Ishikawa (cell line): Measurements from ENCODE around the gene POLR2L.
A peak's percentile ranks its signal among the peaks of the same experiment; 100 is the strongest.

ENCODE experiments used
- CEBPB ChIP-seq: IDR thresholded peaks from 2 replicates; pipeline ENCODE4 v1.6.1; 2012
- CREB1 ChIP-seq: IDR thresholded peaks from 2 replicates; pipeline ENCODE4 v1.6.1; 2012; ENCODE audit warnings: low read depth
- EGR1 ChIP-seq: IDR thresholded peaks from 2 replicates; pipeline ENCODE4 v1.6.1; 2012
- EP300 ChIP-seq: IDR thresholded peaks from 2 replicates; pipeline ENCODE4 v1.6.1; 2012; ENCODE audit warnings: borderline replicate concordance
- FOXM1 ChIP-seq: IDR thresholded peaks from 2 replicates; pipeline ENCODE4 v1.6.1; 2012; ENCODE audit warnings: low read depth, borderline replicate concordance
- NFIC ChIP-seq: IDR thresholded peaks from 2 replicates; pipeline ENCODE4 v1.6.1; 2012
- RAD21 ChIP-seq: IDR thresholded peaks from 2 replicates; pipeline ENCODE4 v1.6.1; 2012; ENCODE audit warnings: low read depth
- TAF1 ChIP-seq: IDR thresholded peaks from 2 replicates; pipeline ENCODE4 v1.6.1; 2012; ENCODE audit warnings: low read depth, mild to moderate bottlenecking
- TCF12 ChIP-seq: IDR thresholded peaks from 2 replicates; pipeline ENCODE4 v1.6.1; 2012; ENCODE audit warnings: low read depth
- TEAD4 ChIP-seq: IDR thresholded peaks from 2 replicates; pipeline ENCODE4 v1.6.1; 2012
- YY1 ChIP-seq: IDR thresholded peaks from 2 replicates; pipeline ENCODE4 v1.6.1; 2012; ENCODE audit warnings: low read depth
- ZBTB7A ChIP-seq: IDR thresholded peaks from 2 replicates; pipeline ENCODE4 v1.6.1; 2012; ENCODE audit warnings: low read depth
- TF ChIP-seq, protein P1 (sequence below): IDR thresholded peaks from 2 replicates; pipeline ENCODE4 v1.6.1; 2012
- TF ChIP-seq, protein P2 (sequence below): IDR thresholded peaks from 2 replicates; pipeline ENCODE4 v1.6.1; 2012
- TF ChIP-seq, protein P3 (sequence below): IDR thresholded peaks from 2 replicates; pipeline ENCODE4 v1.6.1; 2012; ENCODE audit warnings: low read depth, mild to moderate bottlenecking

The POLR2L gene

DNA sequence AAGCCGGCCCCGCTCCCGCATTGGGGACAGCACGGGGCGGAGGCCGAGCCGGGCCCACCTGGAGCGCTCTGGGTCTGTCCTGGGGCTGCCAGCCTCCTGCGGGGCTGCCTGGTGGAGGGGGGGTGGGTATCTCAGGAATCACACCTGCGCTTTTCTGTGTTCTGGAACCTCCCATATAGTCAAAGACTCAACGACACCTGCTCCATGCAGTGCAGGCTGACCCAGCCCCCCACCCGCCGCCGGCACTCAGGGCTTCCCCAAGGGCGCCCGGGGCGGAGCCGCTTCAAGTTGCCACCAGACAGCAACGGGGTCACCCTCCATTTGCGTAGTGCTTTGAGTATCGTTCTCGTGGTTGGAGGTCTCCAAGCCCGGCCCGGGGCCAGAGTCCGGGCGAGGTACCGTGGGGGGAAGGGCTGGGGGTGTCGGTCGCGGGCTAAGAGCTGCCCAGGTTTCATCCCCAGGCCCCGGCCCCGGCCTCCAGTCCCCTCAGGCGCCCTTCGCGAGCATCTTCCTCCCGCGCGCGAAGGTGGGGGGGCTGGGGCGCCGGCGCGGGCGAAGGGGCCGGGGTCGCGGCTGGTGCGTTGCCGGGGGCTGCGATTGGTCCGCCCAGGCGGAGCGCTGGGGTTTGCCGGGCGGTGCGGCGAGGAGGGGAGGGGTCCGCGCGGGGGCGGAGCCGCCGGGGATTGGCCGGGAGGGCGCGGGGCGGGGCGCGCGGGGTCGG lies 6.9 kb upstream of the POLR2L start:
- TF ChIP-seq YY1 (no peak), ZBTB7A (peak; percentile 77), TAF1 (no peak)

DNA sequence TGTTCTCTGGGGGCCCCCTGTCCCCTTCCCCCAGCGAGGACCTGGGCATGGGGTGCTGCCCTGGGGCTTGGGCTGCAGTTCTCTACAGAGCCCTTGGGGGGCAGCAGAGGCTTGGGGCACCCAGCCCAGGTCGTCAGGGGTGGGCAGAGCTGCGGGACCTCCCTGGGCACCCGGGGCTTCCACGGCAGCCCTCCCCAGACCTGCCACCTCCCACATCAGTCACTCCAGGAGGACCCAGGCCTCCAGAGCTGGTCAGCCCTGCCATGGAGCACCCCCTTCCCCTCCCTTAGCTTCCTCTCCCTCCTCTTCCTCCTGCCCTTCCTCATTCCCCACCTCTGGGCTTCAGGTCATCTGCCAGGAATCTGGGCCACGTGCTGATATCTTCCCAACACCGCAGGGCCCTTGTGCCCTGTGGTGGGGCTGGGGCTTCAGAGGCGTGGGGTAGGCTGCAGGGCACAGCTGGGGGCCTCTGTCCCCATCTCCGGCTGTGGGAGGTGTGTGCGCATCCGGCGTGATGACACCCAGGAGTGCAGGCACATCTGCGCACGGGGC lies 6.1 kb upstream of the POLR2L start:
- TF ChIP-seq, protein P1, sequence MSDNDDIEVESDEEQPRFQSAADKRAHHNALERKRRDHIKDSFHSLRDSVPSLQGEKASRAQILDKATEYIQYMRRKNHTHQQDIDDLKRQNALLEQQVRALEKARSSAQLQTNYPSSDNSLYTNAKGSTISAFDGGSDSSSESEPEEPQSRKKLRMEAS: 0 out of 2 replicates have a peak, but pooled peaks have one; percentile 28
- TF ChIP-seq NFIC (no peak), EP300 (no peak), ZBTB7A (no peak), YY1 (no peak), FOXM1 (no peak), RAD21 (peak; percentile 86), CREB1 (no peak), CEBPB (no peak)
- TF ChIP-seq, protein P2, sequence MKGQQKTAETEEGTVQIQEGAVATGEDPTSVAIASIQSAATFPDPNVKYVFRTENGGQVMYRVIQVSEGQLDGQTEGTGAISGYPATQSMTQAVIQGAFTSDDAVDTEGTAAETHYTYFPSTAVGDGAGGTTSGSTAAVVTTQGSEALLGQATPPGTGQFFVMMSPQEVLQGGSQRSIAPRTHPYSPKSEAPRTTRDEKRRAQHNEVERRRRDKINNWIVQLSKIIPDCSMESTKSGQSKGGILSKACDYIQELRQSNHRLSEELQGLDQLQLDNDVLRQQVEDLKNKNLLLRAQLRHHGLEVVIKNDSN: peak; percentile 54; the same call in 1 of the 2 replicates
- TF ChIP-seq, protein P3, sequence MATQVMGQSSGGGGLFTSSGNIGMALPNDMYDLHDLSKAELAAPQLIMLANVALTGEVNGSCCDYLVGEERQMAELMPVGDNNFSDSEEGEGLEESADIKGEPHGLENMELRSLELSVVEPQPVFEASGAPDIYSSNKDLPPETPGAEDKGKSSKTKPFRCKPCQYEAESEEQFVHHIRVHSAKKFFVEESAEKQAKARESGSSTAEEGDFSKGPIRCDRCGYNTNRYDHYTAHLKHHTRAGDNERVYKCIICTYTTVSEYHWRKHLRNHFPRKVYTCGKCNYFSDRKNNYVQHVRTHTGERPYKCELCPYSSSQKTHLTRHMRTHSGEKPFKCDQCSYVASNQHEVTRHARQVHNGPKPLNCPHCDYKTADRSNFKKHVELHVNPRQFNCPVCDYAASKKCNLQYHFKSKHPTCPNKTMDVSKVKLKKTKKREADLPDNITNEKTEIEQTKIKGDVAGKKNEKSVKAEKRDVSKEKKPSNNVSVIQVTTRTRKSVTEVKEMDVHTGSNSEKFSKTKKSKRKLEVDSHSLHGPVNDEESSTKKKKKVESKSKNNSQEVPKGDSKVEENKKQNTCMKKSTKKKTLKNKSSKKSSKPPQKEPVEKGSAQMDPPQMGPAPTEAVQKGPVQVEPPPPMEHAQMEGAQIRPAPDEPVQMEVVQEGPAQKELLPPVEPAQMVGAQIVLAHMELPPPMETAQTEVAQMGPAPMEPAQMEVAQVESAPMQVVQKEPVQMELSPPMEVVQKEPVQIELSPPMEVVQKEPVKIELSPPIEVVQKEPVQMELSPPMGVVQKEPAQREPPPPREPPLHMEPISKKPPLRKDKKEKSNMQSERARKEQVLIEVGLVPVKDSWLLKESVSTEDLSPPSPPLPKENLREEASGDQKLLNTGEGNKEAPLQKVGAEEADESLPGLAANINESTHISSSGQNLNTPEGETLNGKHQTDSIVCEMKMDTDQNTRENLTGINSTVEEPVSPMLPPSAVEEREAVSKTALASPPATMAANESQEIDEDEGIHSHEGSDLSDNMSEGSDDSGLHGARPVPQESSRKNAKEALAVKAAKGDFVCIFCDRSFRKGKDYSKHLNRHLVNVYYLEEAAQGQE: no peak

DNA sequence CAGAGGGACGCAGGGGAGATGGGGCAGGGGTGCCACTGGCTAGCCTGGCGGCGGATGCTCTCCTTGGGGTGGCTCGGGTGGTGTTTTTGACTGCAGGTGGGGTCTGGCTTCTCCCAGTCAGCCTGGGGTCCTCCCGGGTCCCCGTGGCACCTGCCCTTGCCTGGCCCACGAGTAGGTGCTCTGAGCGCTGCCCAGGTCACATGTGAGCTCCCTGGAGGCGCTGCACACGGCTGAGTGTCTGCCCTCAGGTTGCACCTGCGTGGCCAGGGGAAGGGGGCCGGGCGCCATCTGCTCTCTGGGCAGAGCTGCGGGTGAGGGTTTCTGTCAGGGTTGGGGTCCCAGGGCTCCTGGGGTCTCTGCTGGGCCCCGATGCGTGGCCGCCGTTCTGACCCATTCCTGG lies 5.5 kb upstream of the POLR2L start:
- TF ChIP-seq NFIC (no peak), CEBPB (no peak), TCF12 (no peak), ZBTB7A (no peak), TEAD4 (no peak), YY1 (no peak), RAD21 (no peak), EGR1 (no peak), CREB1 (no peak), FOXM1 (no peak)
- TF ChIP-seq, protein P1: no peak
- TF ChIP-seq, protein P2: no peak

DNA sequence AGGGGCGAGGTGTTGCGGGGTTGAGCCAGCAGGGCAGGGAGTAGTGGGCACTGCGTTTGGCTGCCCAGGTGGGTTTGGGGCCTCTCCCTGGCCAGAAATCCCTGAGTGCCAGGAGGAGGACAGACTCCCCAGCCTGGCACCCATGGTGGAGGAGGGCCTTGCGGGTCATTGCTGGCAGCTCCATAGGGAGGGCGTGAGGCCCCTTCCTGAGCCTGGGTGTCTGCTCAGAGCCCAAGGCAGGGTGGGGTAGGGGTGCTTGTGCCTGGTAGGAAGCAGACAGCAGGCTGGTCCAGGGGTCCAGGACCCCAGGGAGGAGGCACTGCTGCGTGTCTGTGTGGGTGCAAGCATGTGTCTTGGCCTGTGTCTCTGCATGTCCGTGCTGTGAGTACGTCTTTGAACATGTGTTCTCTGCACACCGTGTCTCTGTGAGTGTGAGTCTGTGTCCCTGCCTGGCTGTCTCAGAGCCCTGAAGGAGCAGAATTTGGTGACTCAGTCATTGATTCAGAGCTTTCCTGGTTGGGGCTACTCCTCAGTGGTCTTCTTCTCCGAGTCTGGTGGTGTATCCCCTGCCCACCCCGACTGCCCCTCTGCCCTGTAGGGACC lies 4.3 kb upstream of the POLR2L start:
- TF ChIP-seq, protein P3: no peak
- TF ChIP-seq CREB1: no peak
- TF ChIP-seq EGR1: no peak
- no peak for TF ChIP-seq FOXM1
- TF ChIP-seq, protein P1: no peak
- TF ChIP-seq YY1: no peak
- no peak for TF ChIP-seq EP300

DNA sequence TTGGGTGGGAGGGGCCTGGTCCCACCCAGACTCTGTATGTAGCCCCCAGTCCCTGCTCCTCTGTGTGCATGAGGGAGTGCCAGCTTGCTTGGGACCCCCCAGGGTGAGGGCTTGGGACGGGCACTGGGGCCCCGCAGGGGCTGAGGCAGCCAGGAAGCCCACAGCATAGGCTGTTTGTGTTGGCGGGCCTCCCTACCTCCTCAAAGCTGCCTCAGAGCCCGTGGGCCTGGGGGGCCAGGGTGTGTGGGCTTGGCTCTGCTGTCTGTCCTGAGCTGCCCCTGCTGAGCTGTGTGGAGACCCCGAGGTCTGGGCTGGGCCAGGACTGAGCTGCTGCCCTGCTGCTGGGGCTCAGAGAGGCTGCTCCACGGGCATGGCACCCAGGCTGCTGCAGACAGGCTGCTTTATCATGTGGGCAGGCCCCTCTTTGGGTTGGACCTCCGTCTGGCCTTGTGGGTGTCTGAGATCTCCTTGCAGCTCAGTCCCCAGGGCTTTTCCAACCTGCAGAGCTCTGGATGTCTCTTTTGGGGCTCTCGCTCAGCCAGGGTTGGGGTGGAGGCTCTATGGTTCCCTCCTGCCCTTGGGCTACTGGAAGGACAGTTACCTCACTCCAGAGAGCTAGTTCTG lies 3.7 kb upstream of the POLR2L start:
- no peak for TF ChIP-seq TCF12
- TF ChIP-seq, protein P3: no peak
- no peak for TF ChIP-seq FOXM1
- TF ChIP-seq, protein P2: no peak
- TF ChIP-seq TAF1: no peak
- no peak for TF ChIP-seq NFIC
- TF ChIP-seq, protein P1: no peak
- TF ChIP-seq ZBTB7A: no peak
- TF ChIP-seq CEBPB: no peak
- no peak for TF ChIP-seq TEAD4
- TF ChIP-seq RAD21: no peak
- TF ChIP-seq YY1: no peak
- TF ChIP-seq EP300: no peak
- TF ChIP-seq EGR1: no peak
- TF ChIP-seq CREB1: no peak
